Measurements from ENCODE around the gene WDR82.
"Not testable (repeated sequence)": the region's sequence is repeated elsewhere in the genome, so short reads cannot be mapped to it uniquely, and the experiment has no call there.

Gene WDR82

GRCh38 chr3:52279596-52279995 lies 1.1 kb upstream of the WDR82 start:
- in situ Hi-C loops (cut with MboI; ENCODE audit: low sequenced_read_pairs, unreplicated experiment): no loop called here
- DNase-seq (ENCODE audit: low spot score): no peak
- TF ChIP-seq CTCF (IDR thresholded peaks at IDR 0.05; ENCODE audit: borderline replicate concordance, control extremely low read depth, extremely low read depth, insufficient read depth, missing control alignments): no peak

- TF ChIP-seq CTCF (IDR thresholded peaks at IDR 0.05; ENCODE audit: borderline replicate concordance, control extremely low read depth, extremely low read depth, insufficient read depth, missing control alignments): no peak
- peak; percentile 69 for DNase-seq (ENCODE audit: low spot score)
- in situ Hi-C loops (cut with MboI; ENCODE audit: low sequenced_read_pairs, unreplicated experiment): no loop called here
Measured at GRCh38 chr3:52277972-52278509, 408 bp downstream of the WDR82 start.

DNA sequence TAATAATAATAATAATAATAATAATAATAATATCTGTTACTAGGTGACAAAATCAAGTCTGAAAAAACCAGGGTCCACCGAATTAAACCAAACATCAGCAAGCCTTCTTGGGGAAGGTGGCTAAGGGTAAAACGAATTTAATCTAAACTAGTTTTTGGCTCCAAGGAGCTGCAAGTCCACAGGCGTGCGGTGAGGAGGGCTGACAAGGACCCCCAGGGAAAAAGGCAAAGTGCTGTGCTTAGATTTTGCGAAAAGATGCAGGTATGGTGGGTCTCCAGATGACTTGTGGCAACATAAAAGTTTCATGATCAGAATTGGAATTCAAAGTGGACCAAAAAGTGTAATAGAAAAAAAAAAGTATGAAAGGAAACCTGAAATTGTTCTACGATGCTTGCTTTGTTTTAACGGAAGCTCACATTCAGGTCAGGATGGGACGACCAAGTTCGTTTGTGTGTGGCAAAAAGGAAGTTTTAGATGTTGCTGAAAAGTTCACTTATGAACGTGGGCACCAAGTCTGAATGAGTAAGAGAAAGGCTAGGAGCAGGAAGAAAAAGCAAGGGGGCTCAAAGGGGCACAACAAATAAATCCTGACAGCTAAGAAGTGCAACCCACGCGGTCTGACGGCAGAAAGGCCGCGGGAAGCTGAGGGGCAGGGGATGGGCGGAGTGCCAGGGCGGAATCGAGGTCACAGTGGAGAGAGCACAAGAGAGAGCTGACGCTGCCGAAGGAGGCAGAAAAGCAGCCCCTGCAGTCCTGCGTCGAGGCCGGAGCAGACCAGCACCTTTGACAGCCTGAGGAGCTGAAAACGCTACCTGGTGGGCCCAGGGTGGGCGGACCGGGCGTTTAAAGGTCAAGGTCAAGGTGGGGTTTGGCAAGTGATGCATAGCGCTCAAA lies 1.1 kb downstream of the WDR82 start:
- DNase-seq (ENCODE audit: low spot score): peak; percentile 67
- in situ Hi-C loops (cut with MboI; ENCODE audit: low sequenced_read_pairs, unreplicated experiment): no loop called here
- no peak for TF ChIP-seq CTCF (IDR thresholded peaks at IDR 0.05; ENCODE audit: borderline replicate concordance, control extremely low read depth, extremely low read depth, insufficient read depth, missing control alignments)

DNA sequence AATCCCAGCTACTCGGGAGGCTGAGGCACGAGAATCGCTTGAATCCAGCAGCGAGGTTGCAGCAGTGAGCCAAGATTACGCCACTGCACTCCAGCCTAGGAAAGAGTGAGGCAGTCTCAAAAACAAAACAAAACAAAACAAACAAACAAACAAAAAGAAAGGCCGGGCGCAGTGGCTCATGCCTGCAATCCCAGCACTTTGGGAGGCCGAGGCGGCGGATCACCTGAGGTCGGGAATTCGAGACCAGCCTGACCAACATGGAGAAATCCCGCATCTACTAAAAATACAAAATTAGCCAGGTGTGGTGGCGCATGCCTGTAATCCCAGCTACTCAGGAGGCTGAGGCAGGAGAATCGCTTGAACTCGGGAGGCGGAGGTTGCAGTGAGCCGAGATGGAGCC lies 3.7 kb downstream of the WDR82 start:
- in situ Hi-C loops (cut with MboI; ENCODE audit: low sequenced_read_pairs, unreplicated experiment); DNase-seq (ENCODE audit: low spot score): not testable (repeated sequence)

DNA sequence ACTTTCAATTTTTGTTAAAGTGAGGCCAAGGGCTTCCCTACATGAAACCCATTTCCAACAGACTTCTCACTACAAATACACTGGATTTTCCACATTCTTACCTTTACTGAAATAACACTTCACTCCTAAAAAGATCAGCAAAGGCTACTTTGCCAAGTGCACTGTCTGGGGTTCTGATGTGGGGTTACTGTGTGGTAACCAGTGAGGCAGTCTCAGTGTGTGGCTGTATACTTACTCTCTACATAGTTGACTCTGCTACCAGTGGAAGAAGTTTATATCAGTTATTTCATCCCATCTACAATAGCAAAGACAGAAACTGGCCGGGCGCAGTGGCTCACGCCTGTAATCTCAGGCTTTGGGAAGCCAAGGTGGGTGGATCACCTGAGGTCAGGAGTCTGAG lies 5.6 kb downstream of the WDR82 start:
- no peak for DNase-seq (ENCODE audit: low spot score)
- TF ChIP-seq CTCF (IDR thresholded peaks at IDR 0.05; ENCODE audit: borderline replicate concordance, control extremely low read depth, extremely low read depth, insufficient read depth, missing control alignments): no peak
- in situ Hi-C loops (cut with MboI; ENCODE audit: low sequenced_read_pairs, unreplicated experiment): no loop called here

- in situ Hi-C loops (cut with MboI; ENCODE audit: low sequenced_read_pairs, unreplicated experiment): not testable (repeated sequence)
Measured at GRCh38 chr3:52272172-52272571, 6.3 kb downstream of the WDR82 start.

GRCh38 chr3:52270252-52270754 lies 8.1 kb downstream of the WDR82 start:
- in situ Hi-C loops (cut with MboI; ENCODE audit: low sequenced_read_pairs, unreplicated experiment): no loop called here
- no peak for DNase-seq (ENCODE audit: low spot score)
- TF ChIP-seq CTCF (IDR thresholded peaks at IDR 0.05; ENCODE audit: borderline replicate concordance, control extremely low read depth, extremely low read depth, insufficient read depth, missing control alignments): no peak

More at GRCh38 chr3:52272172-52272571, 6.3 kb downstream of the WDR82 start:
- not testable (repeated sequence) for DNase-seq (ENCODE audit: low spot score)
